HepG2 (cell line): ENCODE data around the gene PTPRD. TPM values are rescaled to one million over a fixed set of nuclear protein-coding genes. Genes with fewer than 3 reads are reported as not detected.

Source experiments
- ATAC-seq: fragments of 200-7000 bp; cut with Tn5 transposase; 3 replicates; pipeline ENCODE4 v1.9.1; 2020; ENCODE audit warnings: mild to moderate bottlenecking, moderate library complexity
- BruUV-seq: library from RNA; stranded (reverse); fragments of 400-500 nt; replicated peaks from 2 replicates; lab custom pipeline; 2021; lab: Mats Ljungman, UMichigan
- CTCF ChIA-PET: fragments of 300-600 bp; formaldehyde crosslinking; extraction: SDS; loops from one replicate; lab custom pipeline; 2021; ENCODE audit warnings: low total read pairs, inconsistent platforms, low intra/inter-chr PET ratio; lab: Yijun Ruan, JAX
- POLR2A ChIA-PET: fragments of 350-600 bp; sonication (Branson Sonifier 250); formaldehyde crosslinking; loops from one replicate; lab custom pipeline; 2020; ENCODE audit warnings: antibody characterized with exemption, inconsistent platforms; lab: Yijun Ruan, JAX
- DNase-seq: peaks from one replicate; pipeline ENCODE4 v3.0.0-alpha.2; 2015; ENCODE audit warnings: low spot score
- FAIRE-seq: peaks from 3 replicates; lab custom pipeline; 2011; peaks lifted over from hg19 to GRCh38; lab: Jason Lieb, UNC
- H2AFZ ChIP-seq: one replicate; pipeline ENCODE4 v1.6.1; 2011; ENCODE audit warnings: low read length, inconsistent platforms
- H3K27ac ChIP-seq: fragments of 300-600 bp; 3 replicates; pipeline ENCODE4 v1.8.0; 2011; ENCODE audit warnings: mixed run types, mild to moderate bottlenecking, mixed read lengths, low read length, inconsistent platforms; ENCODE audit not compliant: insufficient read depth; ENCODE audit errors: extremely low read length
- H3K27me3 ChIP-seq, 2 experiments: fragments of 200-600 bp in 1 of 2; 2 replicates in 1 of 2; 3 replicates in 1 of 2; pipeline versions ENCODE4 v1.6.0 to v1.8.0; 2011; ENCODE audit warnings: low read length in 2 of 2, mild to moderate bottlenecking in 2 of 2, moderate library complexity in 2 of 2, inconsistent platforms in 1 of 2; ENCODE audit not compliant: insufficient read depth in 2 of 2, control insufficient read depth in 1 of 2
- H3K36me3 ChIP-seq, 2 experiments: fragments of 200-600 bp in 1 of 2; replicated peaks in 1 of 2; 2 replicates in 1 of 2; 3 replicates in 1 of 2; pipeline versions ENCODE4 v1.5.1 to v1.8.0; 2011; ENCODE audit warnings: low read length in 2 of 2, inconsistent platforms in 1 of 2; ENCODE audit not compliant: insufficient read depth in 2 of 2, control insufficient read depth in 1 of 2
- H3K4me1 ChIP-seq: 2 replicates; pipeline ENCODE4 v1.5.1; 2012; ENCODE audit warnings: low read length, inconsistent platforms; ENCODE audit not compliant: insufficient read depth
- H3K4me2 ChIP-seq: 2 replicates; pipeline ENCODE4 v1.6.0; 2011; ENCODE audit warnings: low read depth, low read length, inconsistent platforms
- H3K4me3 ChIP-seq, 3 experiments: fragments of 200-600 bp in 1 of 3; sonication (generic), shearing (Covaris generic) in 1 of 3; replicated peaks in 1 of 3; 2 replicates each; pipeline ENCODE4 v1.5.1; 2011 to 2016; ENCODE audit warnings: low read length in 3 of 3, inconsistent platforms in 2 of 3, low read depth in 2 of 3, mild to moderate bottlenecking in 2 of 3, control low read depth in 1 of 3, mixed read lengths in 1 of 3; ENCODE audit not compliant: insufficient read depth in 1 of 3
- H3K79me2 ChIP-seq: one replicate; pipeline ENCODE4 v1.6.1; 2011; ENCODE audit warnings: low read length, inconsistent platforms; ENCODE audit not compliant: insufficient read depth
- H3K9ac ChIP-seq: 2 replicates; pipeline ENCODE4 v1.6.0; 2011; ENCODE audit warnings: mild to moderate bottlenecking, low read depth, low read length, inconsistent platforms; ENCODE audit not compliant: insufficient read depth
- H3K9me3 ChIP-seq: 2 replicates; pipeline ENCODE4 v1.5.1; 2012; ENCODE audit warnings: mild to moderate bottlenecking, low read length
- H4K20me1 ChIP-seq: 2 replicates; pipeline ENCODE4 v1.6.0; 2011; ENCODE audit warnings: inconsistent platforms, mild to moderate bottlenecking, low read length, moderate library complexity; ENCODE audit not compliant: insufficient read depth
- AFF4 ChIP-seq: sonication (generic); formaldehyde crosslinking; IDR thresholded peaks from 2 replicates; pipeline ENCODE4 v1.4.0; 2020; ENCODE audit warnings: missing genetic modification reagents
- DNMT1 ChIP-seq: sonication (generic); formaldehyde crosslinking; IDR thresholded peaks from 2 replicates; pipeline ENCODE4 v1.5.1; 2020; ENCODE audit warnings: mild to moderate bottlenecking, missing genetic modification reagents
- HNF1A ChIP-seq, 2 experiments: sonication (generic) in 1 of 2; formaldehyde crosslinking in 1 of 2; IDR thresholded peaks; 2 replicates each; pipeline versions ENCODE4 v1.4.0 to v1.6.1; 2016 to 2020; ENCODE audit warnings: borderline replicate concordance in 1 of 2, low read depth in 1 of 2, mild to moderate bottlenecking in 1 of 2, missing genetic modification reagents in 1 of 2
- HOXA3 ChIP-seq: sonication (generic); formaldehyde crosslinking; IDR thresholded peaks from 2 replicates; pipeline ENCODE4 v1.5.0; 2020; ENCODE audit warnings: missing genetic modification reagents
- KLF15 ChIP-seq: sonication (generic); formaldehyde crosslinking; IDR thresholded peaks from 2 replicates; pipeline ENCODE4 v1.8.1; 2023; ENCODE audit warnings: borderline replicate concordance, mild to moderate bottlenecking, inconsistent platforms, missing genetic modification reagents, mixed read lengths
- NFKBIZ ChIP-seq: IDR thresholded peaks from 2 replicates; pipeline ENCODE4 v1.6.1; 2018; ENCODE audit warnings: missing genetic modification reagents, missing compliant biosample characterization
- SRSF1 ChIP-seq: fragments of 200-400 bp; formaldehyde crosslinking; optimal IDR thresholded peaks from 2 replicates; pipeline ENCODE3; 2017; ENCODE audit warnings: mild to moderate bottlenecking, low read depth, low read length, moderate library complexity
- SRSF4 ChIP-seq: fragments of 200-400 bp; formaldehyde crosslinking; IDR thresholded peaks from one replicate; pipeline ENCODE4 v1.6.1; 2018; ENCODE audit warnings: mild to moderate bottlenecking, low read depth, low read length, moderate library complexity; ENCODE audit not compliant: poor library complexity, severe bottlenecking
- TIGD3 ChIP-seq: sonication (generic); formaldehyde crosslinking; IDR thresholded peaks from 2 replicates; pipeline ENCODE4 v1.5.1; 2020; ENCODE audit warnings: mild to moderate bottlenecking, missing genetic modification reagents, borderline replicate concordance
- WGBS: methylation state at CpG from one replicate; pipeline ENCODE4 v1.1.6; 2017; ENCODE audit warnings: low lambda C conversion rate; 5-methylcytosine and 5-hydroxymethylcytosine counted together
- in situ Hi-C: cut with HindIII; loops from 2 replicates; pipeline ENCODE4 v1.10.0; 2017; ENCODE audit warnings: low pct_unique_long_range_greater_than_20kb; ENCODE audit not compliant: extremely low pct_ligation_motif_present
- intact Hi-C: fragments of 100-400 bp; cut with micrococcal nuclease; formaldehyde crosslinking; loops from one replicate; pipeline ENCODE4 v1.10.0; 2022; ENCODE audit not compliant: unreplicated experiment
- polyA plus RNA-seq, 8 experiments: library from polyadenylated mRNA; depleted of rRNA in 3 of 8; stranded (reverse) in 7 of 8; unstranded in 1 of 8; fragments of >200 nt; fragmentation: Illumina TruSeq in 4 of 8; extraction: Trizol in 4 of 8; gene quantifications; 2 replicates each; pipeline versions ENCODE4 v1.2.1 to v1.2.3, GENCODE V29; 2011 to 2016; ENCODE audit warnings: low read depth in 4 of 8, missing spikeins in 1 of 8, mixed read lengths in 1 of 8; ENCODE audit not compliant: insufficient read depth in 1 of 8
- total RNA-seq, 5 experiments: library from RNA; depleted of rRNA; stranded (reverse); fragments of >200 nt; fragmentation: Illumina TruSeq; extraction: Trizol; gene quantifications; 2 replicates each; pipeline ENCODE4 v1.2.3, GENCODE V29; 2016; ENCODE audit warnings: low read depth in 1 of 5

PTPRD gene
- total and polyA plus RNA-seq, 2 of the 13 experiments (the other 11 are each of a cell fraction or from before 2014, with no cell fraction given) = 0.05 TPM; not detected in 1

GRCh38 chr9:9341203-9341602 lies 1271.6 kb downstream of the PTPRD start:
- H3K79me2 ChIP-seq = no peaks in the 10 kb centered on the region

More at GRCh38 chr9:9341203-9341602, 1271.6 kb downstream of the PTPRD start:
- DNase-seq (no peak), ATAC-seq (no peak), FAIRE-seq (no peak)
- no peak overlapping the region for H2AFZ ChIP-seq
- H3K9ac ChIP-seq = no peak overlapping the region
- CTCF ChIA-PET = no interaction called here
- H3K36me3 ChIP-seq = no peaks in the 10 kb centered on the region
- H4K20me1 ChIP-seq = no peaks in the 10 kb centered on the region
- in situ Hi-C loops = no loop called here
- no peak overlapping the region for H3K4me3 ChIP-seq
- intact Hi-C loops = no loop called here
- H3K4me1 ChIP-seq = no peaks in the 10 kb centered on the region
- H3K27ac ChIP-seq = no peak overlapping the region
- 0% methylated on average over 2 of the region's 2 CpGs for WGBS
- TF ChIP-seq SRSF4 (no peak), TIGD3 (CRISPR knock-in tag) (no peak), NFKBIZ (no peak), KLF15 (CRISPR knock-in tag) (no peak), DNMT1 (no peak), SRSF1 (no peak), AFF4 (no peak), HNF1A (IDR thresholded peaks at IDR 0.05; ENCODE audit: low read depth) (no peak), HNF1A (CRISPR knock-in tag; IDR thresholded peaks at IDR 0.05; ENCODE audit: borderline replicate concordance) (no peak), HOXA3 (CRISPR knock-in tag) (no peak)
- TF ChIP-seq, all 625 proteins: peak for 0
- POLR2A ChIA-PET = no interaction called here
- no peak overlapping the region for H3K4me2 ChIP-seq
- no peaks in the 10 kb centered on the region for H3K9me3 ChIP-seq
- H3K27me3 ChIP-seq = no peaks in the 10 kb centered on the region
- BruUV-seq = no TSS peak
